OCI-LY1 (cell line): ENCODE measurements around the gene CNNM4.

Experiments used
- CTCF ChIP-seq: fragments of 200-600 bp; sonication (generic), shearing (Covaris generic); IDR thresholded peaks from 2 replicates; pipeline ENCODE4 v1.5.1; 2017; ENCODE audit warnings: mild to moderate bottlenecking, antibody characterized with exemption, low read length, moderate library complexity, mixed read lengths
- EZH2 ChIP-seq: fragments of 200-600 bp; sonication (generic), shearing (Covaris generic); IDR thresholded peaks from 2 replicates; pipeline ENCODE4 v1.8.0; 2017; ENCODE audit warnings: borderline replicate concordance, mixed run types, mild to moderate bottlenecking, antibody characterized with exemption, low read length, moderate library complexity, mixed read lengths

DNA sequence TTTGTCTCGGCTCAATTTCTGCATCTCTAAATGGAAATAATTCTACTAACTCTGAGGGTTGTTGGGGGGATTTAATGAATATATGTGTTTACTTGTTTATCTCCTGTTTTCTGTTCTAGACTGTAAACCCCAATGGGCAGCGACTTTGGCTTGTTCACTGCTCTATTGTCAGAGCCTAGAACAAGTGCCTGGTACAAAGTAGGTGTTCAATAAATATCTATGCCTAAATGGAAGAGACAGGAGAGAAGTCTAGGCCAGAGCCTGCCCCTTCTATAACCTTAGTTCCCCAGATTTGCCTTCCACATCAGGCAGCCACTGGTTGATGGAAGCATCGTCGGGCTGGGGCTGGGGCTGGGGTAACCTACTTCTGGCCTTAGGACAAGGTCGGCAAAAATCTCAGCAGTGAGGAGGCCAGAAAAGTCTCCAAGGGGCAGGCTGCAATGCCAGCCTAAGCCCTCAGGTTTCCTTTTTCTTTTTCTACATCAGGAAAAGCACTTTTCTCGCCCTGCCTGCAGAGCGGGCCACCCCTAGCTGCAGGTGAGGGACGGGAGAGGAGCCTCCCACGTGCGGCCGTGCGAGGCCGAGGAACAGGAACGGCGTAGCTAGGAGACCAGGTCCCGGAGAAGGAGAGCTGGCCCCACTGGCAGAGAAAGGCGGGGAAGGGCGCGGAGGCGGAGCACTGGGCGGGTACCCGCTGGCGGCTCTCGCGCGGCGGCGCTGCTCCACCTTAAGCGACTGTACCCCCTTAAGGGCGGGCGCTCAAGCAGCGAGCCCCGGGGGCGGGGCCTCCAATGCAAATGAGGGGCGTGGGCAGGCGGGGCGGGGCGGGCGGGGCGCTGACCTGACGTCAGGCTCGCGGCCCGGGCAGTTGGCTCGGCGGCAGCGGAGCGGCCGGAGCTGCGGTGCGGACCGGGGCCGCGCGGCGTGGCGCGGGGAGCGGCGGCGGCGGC, at the start of gene CNNM4:
- TF ChIP-seq CTCF (no peak), EZH2 (no peak)
